ENCODE measurements around the gene EPX. TPM values are rescaled to one million over a fixed set of nuclear protein-coding genes. Genes with fewer than 3 reads are reported as not detected.

EPX gene
- polyA plus RNA-seq, 1 donor (not counting 4 experiments of a cell fraction or from before 2014, with no cell fraction given) = not detected

GRCh38 chr17:58224315-58224714 is 31.8 kb downstream of the EPX start:
- FAIRE-seq = peak; percentile 41
- Histone ChIP-seq H3K27ac (ENCODE audit: control insufficient read depth, insufficient read depth, low read length) (no peak overlapping the region), H3K27me3 (ENCODE audit: control insufficient read depth, extremely low read depth, insufficient read depth, low read length) (no peaks in the 10 kb centered on the region), H3K9ac (ENCODE audit: control insufficient read depth, extremely low read depth, insufficient read depth, low read length) (no peak overlapping the region), H3K9me3 (ENCODE audit: control insufficient read depth, low read depth, low read length) (no peaks in the 10 kb centered on the region), H4K20me1 (ENCODE audit: control insufficient read depth, extremely low read depth, insufficient read depth, low read length) (no peaks in the 10 kb centered on the region), H3K79me2 (ENCODE audit: control insufficient read depth, insufficient read depth, low read length) (no peaks in the 10 kb centered on the region), H3K36me3 (ENCODE audit: control insufficient read depth in 2 of 2, extremely low read depth in 1 of 2, insufficient read depth in 2 of 2, low read length in 2 of 2) (no peaks in the 10 kb centered on the region), H3K4me2 (ENCODE audit: control insufficient read depth, extremely low read depth, insufficient read depth, low read depth, low read length) (peak overlapping the region; percentile 33), H3K9me1 (ENCODE audit: control insufficient read depth, extremely low read depth, insufficient read depth, low read length) (no peaks in the 10 kb centered on the region), H3K4me1 (ENCODE audit: control insufficient read depth, extremely low read depth, insufficient read depth, low read length) (peaks cover 17% of the 10 kb centered on the region), H2AFZ (ENCODE audit: control insufficient read depth, low read length) (no peak overlapping the region), H3K4me3 (ENCODE audit: control insufficient read depth in 2 of 3, extremely low read depth in 1 of 3, insufficient read depth in 2 of 3, low read depth in 1 of 3, low read length in 3 of 3) (no peak overlapping the region)
- DNase-seq (ENCODE audit: low read depth, low spot score) = no peak
- no peak for TF ChIP-seq CTCF (optimal IDR thresholded peaks at IDR 0.05 in 1 of 3, IDR thresholded peaks at IDR 0.05 in 1 of 3, conservative IDR thresholded peaks at IDR 0.05 in 1 of 3; ENCODE audit: extremely low read depth in 1 of 3, insufficient read depth in 2 of 3, low read length in 3 of 3)
- TF ChIP-seq EZH2 (IDR thresholded peaks at IDR 0.05; ENCODE audit: low read length) = no peak
- dilution Hi-C loops (cut with MboI; ENCODE audit: extremely low pct_ligation_motif_present, low sequenced_read_pairs) = no loop called here

GRCh38 chr17:58227733-58228132 is 35.2 kb downstream of the EPX start:
- no peaks in the 10 kb centered on the region for H3K9me3 ChIP-seq (ENCODE audit: control insufficient read depth, low read depth, low read length)
- H3K36me3 ChIP-seq (ENCODE audit: control insufficient read depth in 2 of 2, extremely low read depth in 1 of 2, insufficient read depth in 2 of 2, low read length in 2 of 2) = no peaks in the 10 kb centered on the region
- H2AFZ ChIP-seq (ENCODE audit: control insufficient read depth, low read length) = no peak overlapping the region
- no peaks in the 10 kb centered on the region for H3K27me3 ChIP-seq (ENCODE audit: control insufficient read depth, extremely low read depth, insufficient read depth, low read length)
- no peak overlapping the region for H3K9ac ChIP-seq (ENCODE audit: control insufficient read depth, extremely low read depth, insufficient read depth, low read length)
- H3K9me1 ChIP-seq (ENCODE audit: control insufficient read depth, extremely low read depth, insufficient read depth, low read length) = no peaks in the 10 kb centered on the region
- H3K79me2 ChIP-seq (ENCODE audit: control insufficient read depth, insufficient read depth, low read length) = no peaks in the 10 kb centered on the region
- TF ChIP-seq CTCF (optimal IDR thresholded peaks at IDR 0.05 in 1 of 3, IDR thresholded peaks at IDR 0.05 in 1 of 3, conservative IDR thresholded peaks at IDR 0.05 in 1 of 3; ENCODE audit: extremely low read depth in 1 of 3, insufficient read depth in 2 of 3, low read length in 3 of 3) = no peak
- TF ChIP-seq EZH2 (IDR thresholded peaks at IDR 0.05; ENCODE audit: low read length) = no peak
- DNase-seq (ENCODE audit: low read depth, low spot score) (no peak), FAIRE-seq (no peak)
- dilution Hi-C loops (cut with MboI; ENCODE audit: extremely low pct_ligation_motif_present, low sequenced_read_pairs) = no loop called here
- no peak overlapping the region for H3K4me3 ChIP-seq (ENCODE audit: control insufficient read depth in 2 of 3, extremely low read depth in 1 of 3, insufficient read depth in 2 of 3, low read depth in 1 of 3, low read length in 3 of 3)
- no peak overlapping the region for H3K27ac ChIP-seq (ENCODE audit: control insufficient read depth, insufficient read depth, low read length)
- peaks cover 8% of the 10 kb centered on the region for H3K4me1 ChIP-seq (ENCODE audit: control insufficient read depth, extremely low read depth, insufficient read depth, low read length)
- H4K20me1 ChIP-seq (ENCODE audit: control insufficient read depth, extremely low read depth, insufficient read depth, low read length) = no peaks in the 10 kb centered on the region
- H3K4me2 ChIP-seq (ENCODE audit: control insufficient read depth, extremely low read depth, insufficient read depth, low read depth, low read length) = no peak overlapping the region

All from keratinocyte (primary cell).